Endothelial cell of umbilical vein (primary cell): ENCODE measurements around the gene AXIN2.

Experiments used
- POLR2A ChIP-seq: IDR thresholded peaks from 2 replicates; pipeline ENCODE4 v1.6.1; 2012; ENCODE audit warnings: low read depth, mild to moderate bottlenecking, control low read depth, low read length
- TF ChIP-seq, protein P1 (sequence below): IDR thresholded peaks from 2 replicates; pipeline ENCODE4 v1.6.1; 2011; ENCODE audit not compliant: insufficient read depth, insufficient read length
- TF ChIP-seq, protein P2 (sequence below), 2 donors: IDR thresholded peaks; 1 replicate in 1 of 2; 2 replicates in 1 of 2; pipeline ENCODE4 v1.5.1; 2011; ENCODE audit warnings: low read length in 2 of 2, mild to moderate bottlenecking in 2 of 2, moderate library complexity in 2 of 2, control low read depth in 1 of 2, inconsistent platforms in 1 of 2, low read depth in 1 of 2; ENCODE audit not compliant: insufficient read depth in 1 of 2; ENCODE audit errors: extremely low read depth in 1 of 2

DNA sequence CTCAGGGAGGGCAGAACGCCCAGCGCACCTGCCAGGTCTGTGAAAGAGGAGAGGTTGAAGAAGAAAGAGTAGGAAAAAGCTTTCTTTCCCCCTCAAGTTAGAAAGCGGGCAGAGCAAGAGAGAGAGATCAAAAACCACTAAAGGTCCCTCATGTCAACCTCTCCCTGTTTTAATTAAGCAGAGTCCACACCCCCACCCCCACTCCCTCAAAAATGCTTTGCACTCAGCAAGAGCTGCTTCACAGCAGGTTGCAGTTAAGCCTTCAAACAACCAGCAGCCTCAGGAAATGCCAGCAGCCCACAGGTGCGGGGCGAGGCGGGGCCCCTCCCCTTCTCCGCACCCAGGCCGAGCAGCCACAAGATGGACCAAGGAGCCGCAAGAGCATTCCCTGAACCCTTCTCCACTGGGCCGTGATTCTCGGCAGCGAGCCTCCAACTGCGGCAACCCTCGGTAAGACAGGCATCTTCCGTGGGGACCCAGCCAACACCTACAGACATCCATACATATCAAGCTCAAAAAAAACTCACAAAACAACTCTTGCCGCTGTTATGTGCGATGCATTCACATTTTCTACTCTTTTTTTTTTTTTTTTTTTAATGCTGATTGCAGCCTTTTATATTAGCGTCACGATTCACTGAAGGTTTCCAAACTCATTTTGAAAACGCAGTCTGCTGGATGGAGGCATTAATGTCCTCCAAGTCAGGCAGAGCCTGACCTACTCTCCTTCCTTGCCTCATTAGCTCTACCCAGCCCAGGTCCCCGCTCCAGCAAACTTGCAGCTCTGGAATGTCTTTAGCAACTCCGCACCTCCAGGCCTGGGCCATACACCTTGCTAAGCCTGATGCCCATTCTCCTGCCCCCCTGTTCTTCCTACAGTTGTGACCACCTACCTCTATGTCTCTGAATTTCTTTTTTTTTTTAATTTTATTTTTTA is 66.1 kb downstream of the AXIN2 start:
- TF ChIP-seq, protein P1, sequence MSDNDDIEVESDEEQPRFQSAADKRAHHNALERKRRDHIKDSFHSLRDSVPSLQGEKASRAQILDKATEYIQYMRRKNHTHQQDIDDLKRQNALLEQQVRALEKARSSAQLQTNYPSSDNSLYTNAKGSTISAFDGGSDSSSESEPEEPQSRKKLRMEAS: no peak
- TF ChIP-seq, protein P2, sequence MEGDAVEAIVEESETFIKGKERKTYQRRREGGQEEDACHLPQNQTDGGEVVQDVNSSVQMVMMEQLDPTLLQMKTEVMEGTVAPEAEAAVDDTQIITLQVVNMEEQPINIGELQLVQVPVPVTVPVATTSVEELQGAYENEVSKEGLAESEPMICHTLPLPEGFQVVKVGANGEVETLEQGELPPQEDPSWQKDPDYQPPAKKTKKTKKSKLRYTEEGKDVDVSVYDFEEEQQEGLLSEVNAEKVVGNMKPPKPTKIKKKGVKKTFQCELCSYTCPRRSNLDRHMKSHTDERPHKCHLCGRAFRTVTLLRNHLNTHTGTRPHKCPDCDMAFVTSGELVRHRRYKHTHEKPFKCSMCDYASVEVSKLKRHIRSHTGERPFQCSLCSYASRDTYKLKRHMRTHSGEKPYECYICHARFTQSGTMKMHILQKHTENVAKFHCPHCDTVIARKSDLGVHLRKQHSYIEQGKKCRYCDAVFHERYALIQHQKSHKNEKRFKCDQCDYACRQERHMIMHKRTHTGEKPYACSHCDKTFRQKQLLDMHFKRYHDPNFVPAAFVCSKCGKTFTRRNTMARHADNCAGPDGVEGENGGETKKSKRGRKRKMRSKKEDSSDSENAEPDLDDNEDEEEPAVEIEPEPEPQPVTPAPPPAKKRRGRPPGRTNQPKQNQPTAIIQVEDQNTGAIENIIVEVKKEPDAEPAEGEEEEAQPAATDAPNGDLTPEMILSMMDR (IDR thresholded peaks at IDR 0.05; ENCODE audit: extremely low read depth in 1 of 2, insufficient read depth in 1 of 2, low read depth in 1 of 2, low read length in 2 of 2): no peak
- no peak for TF ChIP-seq POLR2A
